Mucosa of rectum (tissue), 2 donors: ENCODE measurements around the gene NAGLU.

ENCODE experiments used
- H3K27ac ChIP-seq, 2 donors: one replicate each; pipeline ENCODE4 v1.7.0; 2013; ENCODE audit warnings: inconsistent platforms in 2 of 2, low read depth in 2 of 2, low read length in 2 of 2
- H3K27me3 ChIP-seq, 2 donors: one replicate each; pipeline ENCODE4 v1.7.0; 2013; ENCODE audit warnings: low read length in 2 of 2; ENCODE audit not compliant: control insufficient read depth in 2 of 2, insufficient read depth in 2 of 2
- H3K36me3 ChIP-seq, 2 donors: one replicate each; pipeline ENCODE4 v1.7.0; 2013; ENCODE audit warnings: low read length in 2 of 2; ENCODE audit not compliant: control insufficient read depth in 2 of 2, insufficient read depth in 2 of 2
- H3K4me1 ChIP-seq, 2 donors: one replicate each; pipeline ENCODE4 v1.7.0; 2013; ENCODE audit warnings: low read length in 2 of 2, mild to moderate bottlenecking in 1 of 2; ENCODE audit not compliant: control insufficient read depth in 2 of 2, insufficient read depth in 2 of 2
- H3K4me3 ChIP-seq, 2 donors: one replicate each; pipeline ENCODE4 v1.7.0; 2013; ENCODE audit warnings: low read length in 2 of 2
- H3K9ac ChIP-seq, 2 donors: one replicate each; pipeline ENCODE4 v1.7.0; 2013; ENCODE audit warnings: low read length in 2 of 2, low read depth in 1 of 2, mild to moderate bottlenecking in 1 of 2
- H3K9me3 ChIP-seq, 2 donors: one replicate each; pipeline ENCODE4 v1.7.0; 2013; ENCODE audit warnings: low read length in 2 of 2; ENCODE audit not compliant: control insufficient read depth in 2 of 2
- donor health status: healthy.
- donor health status: Normal muscosa, but diverticular disease.

Gene NAGLU

DNA sequence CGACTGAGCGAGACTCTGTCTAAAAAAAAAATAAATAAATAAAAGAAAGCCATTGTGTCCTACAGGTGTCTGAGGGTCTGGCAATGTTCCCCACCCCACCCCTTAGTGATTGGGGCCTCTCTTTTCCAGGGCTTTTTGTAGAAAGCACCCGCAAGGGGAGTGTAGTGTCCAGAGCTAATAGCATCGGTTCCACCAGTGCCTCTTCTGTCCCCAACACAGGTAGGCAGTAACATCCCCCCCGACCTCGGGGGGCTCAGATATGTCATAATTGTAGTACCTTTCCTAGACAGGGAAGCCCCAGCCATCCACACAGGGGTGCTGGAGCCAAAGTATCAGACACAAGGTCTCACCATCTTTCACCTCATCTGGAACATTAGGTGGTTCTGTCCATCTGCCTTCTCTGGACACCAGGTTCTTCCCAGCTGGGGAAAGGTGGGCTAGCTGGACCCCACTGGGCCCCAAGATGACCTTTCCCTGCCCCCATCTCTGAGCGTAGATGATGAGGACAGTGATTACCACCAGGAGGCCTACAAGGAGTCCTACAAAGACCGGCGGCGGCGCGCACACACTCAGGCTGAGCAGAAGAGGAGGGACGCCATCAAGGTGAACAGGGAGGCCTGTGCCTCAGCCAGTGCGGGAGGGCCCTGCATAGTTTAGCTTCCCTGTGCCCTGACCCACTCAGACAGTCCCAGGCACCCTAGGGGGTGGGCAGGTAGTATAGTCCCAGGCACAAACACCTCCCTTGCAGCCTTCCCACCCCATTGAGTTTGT is 32.5 kb downstream of the NAGLU start:
- Histone ChIP-seq H3K27me3 (no peaks in the 10 kb centered on the region), H3K9me3 (no peaks in the 10 kb centered on the region), H3K4me1 (peaks cover 17 to 27% of the 10 kb centered on the region in 2 donors), H3K27ac (no peak overlapping the region), H3K36me3 (peaks cover 65 to 71% of the 10 kb centered on the region in 2 donors), H3K9ac (no peak overlapping the region), H3K4me3 (peak overlapping the region in 1 of 2 donors; percentile 26)

DNA sequence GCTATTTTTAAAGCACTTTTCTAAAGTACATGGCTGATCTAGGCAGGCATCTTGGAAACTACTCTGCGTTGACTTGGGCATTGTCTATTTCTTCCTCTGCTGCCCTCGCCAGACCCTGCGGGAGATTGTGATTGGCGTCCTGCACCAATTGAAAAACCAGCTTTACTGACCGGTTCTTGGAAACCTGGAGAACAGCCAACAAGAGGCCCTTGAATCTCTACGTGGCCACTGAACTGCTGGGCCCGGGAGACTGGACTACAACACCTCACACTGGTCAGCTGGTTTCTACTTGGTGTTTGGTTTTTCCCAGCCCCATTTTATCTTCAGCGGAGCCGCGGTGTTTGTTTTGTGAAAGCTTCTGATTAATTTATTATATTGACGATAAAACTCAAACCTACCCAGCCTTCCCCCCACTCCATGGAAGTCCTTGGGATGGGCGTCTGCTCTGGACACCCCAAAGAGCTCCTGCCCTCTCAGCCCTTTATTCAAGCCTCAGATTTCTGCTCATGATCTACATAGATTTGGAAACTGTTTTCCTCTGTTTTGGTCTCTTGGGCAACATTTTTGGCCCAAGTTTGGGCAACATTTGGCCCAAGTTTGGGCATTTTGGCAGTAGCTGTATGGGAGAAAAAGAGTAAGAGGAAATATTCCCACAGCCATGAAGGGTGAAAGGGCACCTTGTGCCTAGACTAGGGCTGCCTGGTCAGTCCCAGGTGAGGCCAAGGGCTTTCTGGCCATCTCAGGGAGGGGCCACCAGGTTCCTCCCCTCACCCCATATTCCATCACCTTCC is 35.6 kb downstream of the NAGLU start:
- no peak overlapping the region for H3K9ac ChIP-seq
- no peak overlapping the region for H3K27ac ChIP-seq
- H3K36me3 ChIP-seq = peaks cover 53 to 63% of the 10 kb centered on the region in 2 donors
- no peaks in the 10 kb centered on the region for H3K9me3 ChIP-seq
- no peaks in the 10 kb centered on the region for H3K27me3 ChIP-seq
- no peak overlapping the region for H3K4me3 ChIP-seq
- peaks cover 13 to 14% of the 10 kb centered on the region in 2 donors for H3K4me1 ChIP-seq

DNA sequence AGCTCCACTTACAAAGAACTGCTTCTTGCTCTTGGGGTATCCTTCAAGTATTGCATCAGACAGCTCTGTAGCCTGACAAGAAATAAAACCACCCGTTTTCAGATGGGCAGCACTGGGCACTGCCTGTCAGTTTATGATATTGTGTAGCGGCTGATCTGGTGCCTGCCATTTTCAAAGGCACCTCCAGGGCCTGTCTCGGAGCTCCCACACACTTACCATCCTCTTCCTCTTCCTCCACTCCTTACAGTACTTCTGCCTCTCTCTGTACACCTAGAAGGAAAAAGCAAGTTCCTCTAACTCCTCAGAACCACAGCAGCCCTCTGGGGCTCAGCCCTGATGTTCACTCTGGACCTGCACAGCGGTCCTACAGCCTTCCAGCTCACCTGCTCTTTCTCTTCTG is 37.1 kb downstream of the NAGLU start:
- no peak overlapping the region for H3K27ac ChIP-seq
- H3K36me3 ChIP-seq = peaks cover 53 to 63% of the 10 kb centered on the region in 2 donors
- no peak overlapping the region for H3K9ac ChIP-seq
- no peak overlapping the region for H3K4me3 ChIP-seq
- peaks cover 15% of the 10 kb centered on the region in 2 donors for H3K4me1 ChIP-seq
- H3K9me3 ChIP-seq = no peaks in the 10 kb centered on the region
- H3K27me3 ChIP-seq = no peaks in the 10 kb centered on the region

DNA sequence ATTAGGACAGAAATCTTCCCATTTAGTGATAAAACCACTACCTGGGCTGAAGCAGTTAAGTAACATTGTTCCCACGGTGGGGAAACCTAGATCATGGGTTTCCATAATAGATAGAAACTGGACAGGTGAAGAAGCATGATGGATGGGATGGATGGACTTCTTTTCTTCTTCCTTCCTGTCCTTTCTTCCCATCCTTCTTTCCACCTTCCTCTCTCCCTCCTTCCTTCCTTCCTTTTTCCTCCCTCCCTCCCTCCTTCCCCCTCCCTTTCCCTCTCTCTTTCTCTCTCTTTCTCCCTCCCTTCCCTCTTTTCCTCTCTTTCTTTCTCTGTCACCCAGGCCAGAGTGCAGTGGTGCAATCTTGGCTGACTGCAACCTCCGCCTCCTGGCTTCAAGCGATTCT is 38.4 kb downstream of the NAGLU start:
- Histone ChIP-seq H3K9ac (no peak overlapping the region), H3K4me1 (peaks cover 14 to 15% of the 10 kb centered on the region in 2 donors), H3K27ac (no peak overlapping the region), H3K27me3 (no peaks in the 10 kb centered on the region), H3K4me3 (no peak overlapping the region), H3K9me3 (no peaks in the 10 kb centered on the region), H3K36me3 (peaks cover 40 to 52% of the 10 kb centered on the region in 2 donors)

DNA sequence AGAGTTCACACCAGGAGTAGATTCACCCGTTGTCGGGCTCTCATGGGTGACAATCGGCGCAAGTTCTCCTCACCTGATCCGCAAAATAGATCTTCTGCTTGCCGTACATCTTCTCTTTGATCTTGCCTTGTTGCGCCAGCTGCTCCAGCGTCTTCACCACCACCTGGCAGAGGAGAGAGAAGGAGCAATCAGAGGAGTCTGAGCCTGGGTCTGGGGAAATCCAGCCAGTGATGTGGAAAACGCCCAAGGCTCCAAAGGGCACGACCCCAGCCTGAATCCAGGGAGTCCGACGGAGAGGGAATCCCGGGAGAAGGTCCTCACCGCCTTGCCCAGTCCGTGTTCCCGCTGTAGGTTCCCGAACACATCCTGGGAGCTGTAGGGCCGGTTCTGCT is 41.1 kb downstream of the NAGLU start:
- H3K4me3 ChIP-seq = peak overlapping the region; percentile 83 to 97
- no peaks in the 10 kb centered on the region for H3K9me3 ChIP-seq
- H3K27ac ChIP-seq = peak overlapping the region in 1 of 2 donors; percentile 38
- peak overlapping the region; percentile 58 to 80 for H3K9ac ChIP-seq
- peaks cover 14 to 19% of the 10 kb centered on the region in 2 donors for H3K4me1 ChIP-seq
- no peaks in the 10 kb centered on the region for H3K27me3 ChIP-seq
- H3K36me3 ChIP-seq = peaks cover 38 to 41% of the 10 kb centered on the region in 2 donors

DNA sequence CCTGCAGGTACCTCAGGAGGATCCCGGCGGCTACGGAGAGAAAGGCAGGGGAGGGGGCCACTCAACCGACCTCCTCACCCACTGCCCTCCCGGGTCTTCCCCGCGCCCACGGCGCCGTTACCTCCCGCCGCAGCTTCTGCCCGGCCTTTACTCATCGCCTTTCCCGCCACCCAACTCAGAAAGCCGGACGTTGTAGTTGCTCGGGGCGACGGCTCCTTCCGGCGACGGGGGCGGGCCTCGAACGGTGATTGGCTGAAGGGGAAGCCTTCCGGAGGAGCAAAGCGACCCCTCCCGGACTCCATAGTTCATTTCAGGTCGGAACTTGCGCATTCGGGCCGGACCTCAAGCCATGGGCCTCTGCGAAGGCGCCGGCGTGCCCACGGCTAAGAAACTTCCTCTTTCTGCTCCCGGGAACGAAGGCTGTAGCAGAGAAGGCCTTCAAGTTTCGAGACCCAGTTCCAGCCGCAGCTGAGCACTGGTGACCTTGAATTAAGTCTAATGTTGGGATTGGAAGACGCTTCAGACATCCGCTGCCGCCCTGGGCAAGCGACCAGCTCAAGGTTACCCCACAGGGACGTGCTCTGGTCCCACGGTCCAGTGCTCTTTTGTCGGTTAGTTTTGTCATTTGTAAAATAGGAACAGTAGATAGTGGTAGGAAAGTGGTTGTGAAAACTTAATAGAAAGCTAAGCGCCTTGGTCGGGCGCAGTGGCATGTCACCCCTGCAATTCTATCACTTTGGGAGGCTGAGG is 41.7 kb downstream of the NAGLU start, which contains the start of gene PSMC3IP:
Gene PSMC3IP, minus strand, starts transcription at position 198 of the 750 bp plus-strand sequence. Its CDS starts 43 bp downstream, at position 155.
- peak within 1 kb of the TSS; percentile 83 to 97 for H3K4me3 ChIP-seq
- no peaks in the 10 kb centered on the region for H3K9me3 ChIP-seq
- peak within 1 kb of the TSS; percentile 87 to 93 for H3K27ac ChIP-seq
- peaks cover 40 to 41% of the 10 kb centered on the region in 2 donors for H3K36me3 ChIP-seq
- H3K27me3 ChIP-seq = no peaks in the 10 kb centered on the region
- H3K4me1 ChIP-seq = peaks cover 14 to 19% of the 10 kb centered on the region in 2 donors
- H3K9ac ChIP-seq = peak within 1 kb of the TSS; percentile 80 to 94

DNA sequence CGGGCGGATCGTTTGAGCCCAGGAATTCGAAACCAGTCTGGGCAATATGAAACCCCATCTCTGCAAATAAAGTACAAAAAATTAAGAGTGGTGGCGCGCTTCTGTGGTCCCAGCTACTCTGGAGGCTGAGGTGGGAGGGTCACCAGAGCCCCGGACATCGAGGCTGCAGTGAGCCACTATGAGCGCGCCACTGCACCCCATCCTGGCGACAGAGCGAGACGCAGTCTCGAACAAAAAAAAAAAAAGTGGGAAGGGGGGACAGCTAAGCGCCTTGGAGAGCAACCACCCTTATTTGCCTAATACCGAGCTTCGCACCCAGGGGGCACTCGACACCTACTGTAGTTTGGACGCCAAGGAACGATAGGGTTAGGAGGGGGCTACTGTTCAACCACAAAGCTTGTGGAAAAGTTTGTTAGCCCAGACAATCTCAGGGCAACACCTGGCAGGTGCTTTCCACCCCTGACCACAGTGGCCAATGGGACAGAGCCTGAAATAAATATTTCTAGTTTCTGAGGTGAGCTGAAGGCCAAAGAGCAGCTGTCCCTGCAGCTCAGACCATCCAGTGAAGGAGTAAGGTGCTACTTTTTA is 42.3 kb downstream of the NAGLU start:
- Histone ChIP-seq H3K36me3 (peaks cover 40 to 41% of the 10 kb centered on the region in 2 donors), H3K4me1 (peaks cover 14 to 19% of the 10 kb centered on the region in 2 donors), H3K27me3 (no peaks in the 10 kb centered on the region), H3K27ac (peak overlapping the region; percentile 87 to 93), H3K9me3 (no peaks in the 10 kb centered on the region), H3K4me3 (peak overlapping the region; percentile 83 to 97), H3K9ac (peak overlapping the region; percentile 80 to 94)

DNA sequence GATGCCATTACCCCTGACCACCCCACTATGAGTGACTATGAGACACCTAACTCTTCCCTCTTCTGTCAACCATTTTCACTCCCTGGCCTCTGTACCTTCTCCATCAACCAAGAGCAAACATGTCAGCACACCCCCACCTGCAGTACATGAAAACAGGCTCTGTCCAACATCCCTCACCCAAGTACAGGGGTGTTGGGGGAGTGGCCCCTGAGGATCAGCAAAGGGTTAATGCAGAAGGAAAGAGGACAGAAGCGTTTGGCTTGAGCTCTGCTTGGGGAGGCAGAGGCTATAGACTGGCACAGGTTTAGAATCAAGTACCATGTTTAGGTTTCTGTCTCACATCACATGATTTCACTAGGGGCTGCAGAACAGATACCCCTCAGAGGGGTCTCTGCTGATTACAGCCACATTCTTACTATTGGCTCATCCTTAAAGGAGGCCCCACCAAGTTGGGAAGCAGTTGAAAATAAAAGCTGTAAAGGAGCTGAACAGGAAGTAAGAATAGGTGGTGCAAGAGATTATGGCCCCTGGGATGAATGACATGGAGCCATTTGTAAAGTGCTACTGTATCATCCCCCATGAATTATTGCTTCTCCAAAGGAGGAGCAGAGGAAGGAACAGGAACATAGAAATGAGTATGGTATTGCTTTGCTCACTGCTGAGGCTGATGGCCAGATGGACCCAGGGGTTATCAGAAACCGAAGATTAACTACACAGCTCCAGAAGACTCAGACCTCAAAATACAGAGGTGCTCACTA is 43.9 kb downstream of the NAGLU start:
- no peak overlapping the region for H3K27ac ChIP-seq
- no peak overlapping the region for H3K4me3 ChIP-seq
- H3K9me3 ChIP-seq = no peaks in the 10 kb centered on the region
- peaks cover 35 to 43% of the 10 kb centered on the region in 2 donors for H3K36me3 ChIP-seq
- no peak overlapping the region for H3K9ac ChIP-seq
- H3K4me1 ChIP-seq = peaks cover 14 to 19% of the 10 kb centered on the region in 2 donors
- H3K27me3 ChIP-seq = no peaks in the 10 kb centered on the region

DNA sequence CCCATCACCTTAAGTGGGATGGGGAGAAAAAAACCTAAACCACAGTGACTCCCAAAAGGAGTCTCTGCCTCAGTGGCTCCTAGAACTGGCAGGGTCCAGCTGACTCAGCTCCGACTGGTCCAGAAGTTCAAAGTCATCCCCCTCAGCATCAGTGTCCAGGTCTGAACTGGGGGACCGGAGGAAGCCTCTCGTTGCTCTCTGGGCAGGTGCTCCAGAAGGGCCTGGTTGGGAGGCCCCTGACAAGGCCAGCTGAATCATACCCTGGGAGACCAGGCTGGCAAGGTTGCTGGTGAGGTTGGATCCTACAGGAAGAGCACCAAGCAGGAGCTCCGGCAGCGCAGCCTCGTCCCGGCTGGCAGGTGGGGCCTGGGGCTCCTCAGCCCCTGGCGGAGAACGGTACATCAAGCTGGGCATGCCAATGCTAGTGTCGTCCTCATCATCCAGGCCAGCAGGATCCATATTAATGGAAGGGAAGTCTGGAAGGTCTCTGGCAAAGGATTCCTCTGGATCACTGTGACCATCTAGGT is 45.8 kb downstream of the NAGLU start:
- H3K4me3 ChIP-seq = no peak overlapping the region
- H3K9me3 ChIP-seq = no peaks in the 10 kb centered on the region
- H3K9ac ChIP-seq = no peak overlapping the region
- H3K27ac ChIP-seq = no peak overlapping the region
- peaks cover 53 to 57% of the 10 kb centered on the region in 2 donors for H3K36me3 ChIP-seq
- no peaks in the 10 kb centered on the region for H3K27me3 ChIP-seq
- peaks cover 13 to 16% of the 10 kb centered on the region in 2 donors for H3K4me1 ChIP-seq
